ENCODE measurements around the gene POGLUT3.

POGLUT3 gene

GRCh38 chr11:108535384-108535955 is 37.3 kb upstream of the POGLUT3 start (continued):
- TF ChIP-seq ZNF843 (tag by site-specific recombination; IDR thresholded peaks at IDR 0.05): no peak
- TF ChIP-seq GLI4 (tag by site-specific recombination; IDR thresholded peaks at IDR 0.05): no peak
- no peak for TF ChIP-seq HOXC10 (CRISPR knock-in tag; IDR thresholded peaks at IDR 0.05)
- no peak for TF ChIP-seq YY1 (tag by site-specific recombination; IDR thresholded peaks at IDR 0.05)

- H3K4me3 ChIP-seq (ENCODE audit: low read depth, low read length): no peak overlapping the region
- H3K4me1 ChIP-seq (ENCODE audit: control insufficient read depth, insufficient read depth, low read length): no peaks in the 10 kb centered on the region
- no peaks in the 10 kb centered on the region for H3K9me3 ChIP-seq (ENCODE audit: control insufficient read depth, insufficient read depth, low read depth, low read length)
- ChIA-PET CTCF (interaction anchor here (0.7 kb wide), 1 partner anchor 209 kb away, joined by 3 read pairs; no protein-coding TSS in a partner anchor), POLR2A (interaction anchor here (0.6 kb wide), 1 partner anchor 40 kb away, joined by 3 read pairs; no protein-coding TSS in a partner anchor)
- no peak for TF ChIP-seq ZSCAN23 (tag by site-specific recombination; IDR thresholded peaks at IDR 0.05)
- TF ChIP-seq ZNF354C (tag by site-specific recombination; IDR thresholded peaks at IDR 0.05; ENCODE audit: borderline replicate concordance, low read depth): no peak
- TF ChIP-seq ZNF394 (tag by site-specific recombination; IDR thresholded peaks at IDR 0.05; ENCODE audit: borderline replicate concordance): no peak
- no peak for TF ChIP-seq FEZF1 (tag by site-specific recombination; IDR thresholded peaks at IDR 0.05)
- no peak for TF ChIP-seq ZNF311 (tag by site-specific recombination; IDR thresholded peaks at IDR 0.05; ENCODE audit: borderline replicate concordance)
- no peak for TF ChIP-seq YY1 (tag by site-specific recombination; IDR thresholded peaks at IDR 0.05)
- TF ChIP-seq ZNF514 (tag by site-specific recombination; IDR thresholded peaks at IDR 0.05): no peak
- no peak for TF ChIP-seq ZNF184 (tag by site-specific recombination; IDR thresholded peaks at IDR 0.05)
- TF ChIP-seq ZNF169 (tag by site-specific recombination; IDR thresholded peaks at IDR 0.05): no peak
- TF ChIP-seq OVOL3 (tag by site-specific recombination; IDR thresholded peaks at IDR 0.05): no peak
- TF ChIP-seq ZNF366 (tag by site-specific recombination; conservative IDR thresholded peaks at IDR 0.05): no peak
- TF ChIP-seq ZNF280D (tag by site-specific recombination; IDR thresholded peaks at IDR 0.05): no peak
- TF ChIP-seq, protein P1, sequence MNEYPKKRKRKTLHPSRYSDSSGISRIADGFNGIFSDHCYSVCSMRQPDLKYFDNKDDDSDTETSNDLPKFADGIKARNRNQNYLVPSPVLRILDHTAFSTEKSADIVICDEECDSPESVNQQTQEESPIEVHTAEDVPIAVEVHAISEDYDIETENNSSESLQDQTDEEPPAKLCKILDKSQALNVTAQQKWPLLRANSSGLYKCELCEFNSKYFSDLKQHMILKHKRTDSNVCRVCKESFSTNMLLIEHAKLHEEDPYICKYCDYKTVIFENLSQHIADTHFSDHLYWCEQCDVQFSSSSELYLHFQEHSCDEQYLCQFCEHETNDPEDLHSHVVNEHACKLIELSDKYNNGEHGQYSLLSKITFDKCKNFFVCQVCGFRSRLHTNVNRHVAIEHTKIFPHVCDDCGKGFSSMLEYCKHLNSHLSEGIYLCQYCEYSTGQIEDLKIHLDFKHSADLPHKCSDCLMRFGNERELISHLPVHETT (tag by site-specific recombination; IDR thresholded peaks at IDR 0.05): no peak
- no peak for TF ChIP-seq ZNF214 (tag by site-specific recombination; IDR thresholded peaks at IDR 0.05; ENCODE audit: borderline replicate concordance)
- no peak for TF ChIP-seq ZNF37A (tag by site-specific recombination; IDR thresholded peaks at IDR 0.05)
- TF ChIP-seq ZNF248 (tag by site-specific recombination; IDR thresholded peaks at IDR 0.05): no peak
- H3K36me3 ChIP-seq (ENCODE audit: control insufficient read depth in 2 of 2, insufficient read depth in 1 of 2, low read length in 2 of 2): peaks cover 0 to 23% of the 10 kb centered on the region in 2 experiments; a peak in 1 of 3 replicates
- H3K27ac ChIP-seq (ENCODE audit: extremely low read depth, low read depth, low read length): no peak overlapping the region
Measured at GRCh38 chr11:108534274-108534882, 36.2 kb upstream of the POGLUT3 start.

GRCh38 chr11:108530426-108530825 is 32.2 kb upstream of the POGLUT3 start:
- POLR2A ChIA-PET: no interaction called here
- CTCF ChIA-PET: interaction anchor here (0.7 kb wide), 1 partner anchor 8 kb away, joined by 3 read pairs; no protein-coding TSS in a partner anchor
- Histone ChIP-seq H3K4me3 (ENCODE audit: low read depth, low read length) (no peak overlapping the region), H3K9me3 (ENCODE audit: control insufficient read depth, insufficient read depth, low read depth, low read length) (no peaks in the 10 kb centered on the region), H3K36me3 (ENCODE audit: control insufficient read depth in 2 of 2, insufficient read depth in 1 of 2, low read length in 2 of 2) (peaks cover 0 to 6% of the 10 kb centered on the region in 2 experiments; a peak in 1 of 3 replicates), H3K4me1 (ENCODE audit: control insufficient read depth, insufficient read depth, low read length) (no peaks in the 10 kb centered on the region), H3K27ac (ENCODE audit: extremely low read depth, low read depth, low read length) (no peak overlapping the region)
- peak; percentile 52 for TF ChIP-seq ZIC2 (tag by site-specific recombination; IDR thresholded peaks at IDR 0.05)
- TF ChIP-seq ZBTB44 (tag by site-specific recombination; IDR thresholded peaks at IDR 0.05): no peak
- TF ChIP-seq ZNF121 (tag by site-specific recombination; IDR thresholded peaks at IDR 0.05): no peak
- no peak for TF ChIP-seq ZNF26 (tag by site-specific recombination; IDR thresholded peaks at IDR 0.05)
- TF ChIP-seq ZNF501 (tag by site-specific recombination; IDR thresholded peaks at IDR 0.05): no peak
- no peak for TF ChIP-seq ZNF561 (tag by site-specific recombination; IDR thresholded peaks at IDR 0.05; ENCODE audit: borderline replicate concordance)
- TF ChIP-seq GLI4 (tag by site-specific recombination; IDR thresholded peaks at IDR 0.05): no peak

All from HEK293 (cell line).